Stimulated activated naive CD8-positive, alpha-beta T cell treated with anti-CD3 and anti-CD28 coated beads, Interleukin-15, amount 100 ng/mL, for 72 hours (primary cell): ENCODE data around the gene PTPRB.
A peak's percentile ranks its signal among the peaks of the same experiment; 100 is the strongest.

Experiments used
- ATAC-seq: fragments of 150-1000 bp; cut with Tn5 transposase; 2 replicates; pipeline ENCODE4 v1.10.0; 2021; ENCODE audit warnings: mild to moderate bottlenecking, moderate library complexity
- DNase-seq, 2 donors: peaks; one replicate each; pipeline ENCODE4 v3.0.0; 2021 to 2022
- H3K27ac Mint-ChIP-seq, 2 donors: one replicate each; pipeline ENCODE4 v1.8.0; 2022; ENCODE audit warnings: mild to moderate bottlenecking in 2 of 2, mixed read lengths in 2 of 2, moderate library complexity in 2 of 2
- H3K27me3 Mint-ChIP-seq: one replicate; pipeline ENCODE4 v1.8.0; 2022; ENCODE audit warnings: mixed read lengths
- H3K4me1 Mint-ChIP-seq: one replicate; pipeline ENCODE4 v1.8.0; 2022; ENCODE audit warnings: mild to moderate bottlenecking, mixed read lengths
- H3K4me3 Mint-ChIP-seq, 2 donors: one replicate each; pipeline ENCODE4 v1.8.0; 2022; ENCODE audit warnings: mild to moderate bottlenecking in 2 of 2, mixed read lengths in 2 of 2, moderate library complexity in 1 of 2
- H3K9me3 Mint-ChIP-seq, 2 donors: one replicate each; pipeline ENCODE4 v1.8.0; 2022; ENCODE audit warnings: mixed read lengths in 2 of 2

PTPRB gene

GRCh38 chr12:70652451-70652850 is 15.2 kb upstream of the PTPRB start:
- H3K4me3 Mint-ChIP-seq = no peak overlapping the region
- no peaks in the 10 kb centered on the region for H3K9me3 Mint-ChIP-seq
- H3K4me1 Mint-ChIP-seq = no peaks in the 10 kb centered on the region
- ATAC-seq (no peak), DNase-seq (no peak)
- no peak overlapping the region for H3K27ac Mint-ChIP-seq
- no peaks in the 10 kb centered on the region for H3K27me3 Mint-ChIP-seq

DNA sequence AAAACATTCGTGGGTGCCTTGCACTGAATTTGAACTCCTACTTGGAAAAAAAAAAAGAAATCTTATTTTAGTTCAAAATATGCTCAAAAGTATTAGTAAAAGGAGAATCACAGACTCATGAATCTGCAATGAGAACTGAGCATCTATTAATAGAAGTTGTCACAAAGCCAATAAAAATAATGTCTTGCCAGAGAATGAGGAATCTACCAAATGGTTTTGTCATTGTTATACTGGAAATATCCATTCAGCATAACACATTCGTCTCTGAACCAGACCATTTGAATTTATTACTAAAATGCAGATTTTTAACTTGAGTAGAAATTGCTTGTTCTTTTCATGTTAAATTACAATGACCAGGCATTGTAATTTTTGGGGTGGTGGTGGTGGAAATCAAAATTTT is 11.6 kb upstream of the PTPRB start:
- H3K9me3 Mint-ChIP-seq = no peaks in the 10 kb centered on the region
- no peak overlapping the region for H3K4me3 Mint-ChIP-seq
- no peak for DNase-seq
- ATAC-seq = no peak
- H3K27ac Mint-ChIP-seq = no peak overlapping the region
- H3K4me1 Mint-ChIP-seq = no peaks in the 10 kb centered on the region
- peaks cover 4% of the 10 kb centered on the region for H3K27me3 Mint-ChIP-seq

- no peak overlapping the region for H3K27ac Mint-ChIP-seq
- no peaks in the 10 kb centered on the region for H3K9me3 Mint-ChIP-seq
- H3K4me3 Mint-ChIP-seq = no peak overlapping the region
- DNase-seq = no peak
- no peak for ATAC-seq
- H3K27me3 Mint-ChIP-seq = peaks cover 10% of the 10 kb centered on the region
- no peaks in the 10 kb centered on the region for H3K4me1 Mint-ChIP-seq
Observed at GRCh38 chr12:70648191-70648590, 11.0 kb upstream of the PTPRB start.

GRCh38 chr12:70646850-70647249 is 9.6 kb upstream of the PTPRB start:
- DNase-seq (no peak), ATAC-seq (no peak)
- Mint-ChIP-seq H3K4me1 (no peaks in the 10 kb centered on the region), H3K27ac (no peak overlapping the region), H3K4me3 (no peak overlapping the region), H3K9me3 (no peaks in the 10 kb centered on the region), H3K27me3 (peaks cover 16% of the 10 kb centered on the region)

GRCh38 chr12:70645494-70646317 is 8.5 kb upstream of the PTPRB start:
- Mint-ChIP-seq H3K9me3 (no peaks in the 10 kb centered on the region), H3K4me1 (no peaks in the 10 kb centered on the region), H3K27me3 (peaks cover 16% of the 10 kb centered on the region), H3K27ac (no peak overlapping the region), H3K4me3 (peak overlapping the region in 1 of 2 donors; percentile 13)
- peak; percentile 77 for ATAC-seq
- DNase-seq = no peak

GRCh38 chr12:70644861-70645260 is 7.6 kb upstream of the PTPRB start:
- Mint-ChIP-seq H3K4me3 (no peak overlapping the region), H3K27me3 (peaks cover 16% of the 10 kb centered on the region), H3K4me1 (no peaks in the 10 kb centered on the region), H3K27ac (no peak overlapping the region), H3K9me3 (no peaks in the 10 kb centered on the region)
- no peak for DNase-seq
- no peak for ATAC-seq

DNA sequence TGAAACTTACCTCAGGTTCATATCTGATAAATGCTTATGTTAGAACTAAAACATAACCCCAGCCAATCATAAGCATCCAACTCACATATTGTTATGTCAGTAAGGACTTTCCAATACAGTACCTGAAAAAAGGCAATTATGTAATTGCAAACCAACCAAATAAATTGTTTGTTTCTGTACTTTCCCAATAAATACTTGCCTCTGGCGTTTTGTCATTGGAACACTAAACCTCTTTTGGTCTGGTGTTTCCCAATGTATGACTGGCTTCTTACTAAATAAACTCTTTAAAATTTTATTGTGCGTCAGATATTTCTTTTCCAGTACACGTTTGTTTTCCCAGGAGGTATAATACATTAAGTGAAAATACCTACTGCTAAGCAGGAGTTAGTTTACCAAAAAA is 6.7 kb upstream of the PTPRB start:
- H3K27me3 Mint-ChIP-seq = peaks cover 16% of the 10 kb centered on the region
- DNase-seq = no peak
- no peak for ATAC-seq
- no peak overlapping the region for H3K4me3 Mint-ChIP-seq
- no peaks in the 10 kb centered on the region for H3K9me3 Mint-ChIP-seq
- no peaks in the 10 kb centered on the region for H3K4me1 Mint-ChIP-seq
- H3K27ac Mint-ChIP-seq = no peak overlapping the region

GRCh38 chr12:70641691-70642090 is 4.5 kb upstream of the PTPRB start:
- ATAC-seq (no peak), DNase-seq (no peak)
- H3K27me3 Mint-ChIP-seq = peaks cover 16% of the 10 kb centered on the region
- H3K9me3 Mint-ChIP-seq = no peaks in the 10 kb centered on the region
- no peak overlapping the region for H3K27ac Mint-ChIP-seq
- no peak overlapping the region for H3K4me3 Mint-ChIP-seq
- no peaks in the 10 kb centered on the region for H3K4me1 Mint-ChIP-seq

DNA sequence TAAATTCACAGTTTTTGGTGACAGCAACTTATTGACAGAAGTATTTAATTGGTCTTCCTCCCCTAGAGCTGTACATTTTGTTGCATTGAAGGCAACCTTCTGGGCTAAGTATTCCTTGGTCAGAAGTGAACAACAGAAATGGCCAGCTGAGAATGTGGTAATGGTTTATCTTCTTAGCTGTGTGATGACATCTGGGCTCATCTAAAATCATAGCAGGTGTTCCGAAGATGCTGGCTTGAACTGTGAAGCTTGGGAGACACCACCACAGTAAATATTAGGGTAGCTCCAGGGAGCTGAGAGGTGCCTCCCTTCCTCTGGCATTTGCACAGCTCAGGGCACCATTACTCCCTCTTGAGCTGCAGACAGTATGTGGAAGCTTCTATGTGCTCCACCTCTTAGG is 3.7 kb upstream of the PTPRB start:
- H3K27ac Mint-ChIP-seq = no peak overlapping the region
- H3K27me3 Mint-ChIP-seq = peaks cover 16% of the 10 kb centered on the region
- ATAC-seq = no peak
- no peak for DNase-seq
- no peak overlapping the region for H3K4me3 Mint-ChIP-seq
- H3K9me3 Mint-ChIP-seq = no peaks in the 10 kb centered on the region
- no peaks in the 10 kb centered on the region for H3K4me1 Mint-ChIP-seq

- no peak for DNase-seq
- no peak overlapping the region for H3K4me3 Mint-ChIP-seq
- H3K4me1 Mint-ChIP-seq = no peaks in the 10 kb centered on the region
- no peaks in the 10 kb centered on the region for H3K9me3 Mint-ChIP-seq
- ATAC-seq = no peak
- peaks cover 21% of the 10 kb centered on the region for H3K27me3 Mint-ChIP-seq
- H3K27ac Mint-ChIP-seq = no peak overlapping the region
Observed at GRCh38 chr12:70639535-70639934, 2.3 kb upstream of the PTPRB start.

DNA sequence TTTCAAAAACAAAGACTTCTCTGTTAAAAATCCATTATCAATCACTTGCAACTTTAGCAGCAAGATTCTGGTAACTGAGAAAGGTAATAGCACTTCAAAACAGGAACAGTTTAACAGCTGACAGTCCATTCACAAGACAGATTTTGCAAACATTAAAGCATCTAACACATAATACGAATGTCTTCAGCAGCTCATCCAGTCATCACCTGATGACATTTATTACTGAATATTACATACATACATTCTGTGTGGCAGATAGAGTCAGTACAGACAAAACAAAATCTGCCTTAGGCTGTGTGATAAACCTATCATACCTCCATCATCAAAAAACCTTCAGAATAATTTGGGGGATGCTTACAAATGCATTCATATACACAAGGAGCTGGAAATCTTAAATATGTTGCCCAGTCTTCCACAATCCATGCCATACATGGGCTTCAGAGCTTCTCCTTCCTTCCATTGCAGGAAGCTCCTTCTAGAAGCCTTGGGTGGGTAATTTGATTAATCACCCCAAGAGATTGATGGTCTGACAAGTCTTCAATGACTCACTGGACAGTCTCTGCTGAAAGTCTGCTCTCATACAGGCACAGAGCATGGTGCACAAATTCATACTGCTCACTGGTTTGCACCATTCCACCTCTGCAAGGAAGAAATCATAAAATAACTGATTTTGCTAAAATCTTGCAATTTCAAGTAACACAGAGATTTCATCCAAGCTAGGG is 1.6 kb upstream of the PTPRB start:
- no peaks in the 10 kb centered on the region for H3K4me1 Mint-ChIP-seq
- no peak overlapping the region for H3K27ac Mint-ChIP-seq
- no peak overlapping the region for H3K4me3 Mint-ChIP-seq
- no peaks in the 10 kb centered on the region for H3K9me3 Mint-ChIP-seq
- no peak for DNase-seq
- no peak for ATAC-seq
- peaks cover 16% of the 10 kb centered on the region for H3K27me3 Mint-ChIP-seq

GRCh38 chr12:70635755-70636154 is 1.5 kb downstream of the PTPRB start:
- DNase-seq (no peak), ATAC-seq (no peak)
- H3K27me3 Mint-ChIP-seq = peaks cover 5% of the 10 kb centered on the region
- no peak overlapping the region for H3K27ac Mint-ChIP-seq
- H3K9me3 Mint-ChIP-seq = no peaks in the 10 kb centered on the region
- H3K4me3 Mint-ChIP-seq = no peak overlapping the region
- H3K4me1 Mint-ChIP-seq = no peaks in the 10 kb centered on the region

- Mint-ChIP-seq H3K4me1 (no peaks in the 10 kb centered on the region), H3K27ac (no peak overlapping the region), H3K27me3 (peaks cover 7% of the 10 kb centered on the region), H3K9me3 (no peaks in the 10 kb centered on the region), H3K4me3 (no peak overlapping the region)
- DNase-seq (no peak), ATAC-seq (no peak)
Observed at GRCh38 chr12:70628701-70629480, 8.3 kb downstream of the PTPRB start.

GRCh38 chr12:70627677-70628076 is 9.6 kb downstream of the PTPRB start:
- no peak overlapping the region for H3K4me3 Mint-ChIP-seq
- ATAC-seq (no peak), DNase-seq (no peak)
- peaks cover 7% of the 10 kb centered on the region for H3K27me3 Mint-ChIP-seq
- no peaks in the 10 kb centered on the region for H3K4me1 Mint-ChIP-seq
- H3K27ac Mint-ChIP-seq = no peak overlapping the region
- H3K9me3 Mint-ChIP-seq = no peaks in the 10 kb centered on the region

- ATAC-seq = no peak
- Mint-ChIP-seq H3K27me3 (peaks cover 7% of the 10 kb centered on the region), H3K9me3 (no peaks in the 10 kb centered on the region), H3K27ac (no peak overlapping the region), H3K4me3 (no peak overlapping the region), H3K4me1 (no peaks in the 10 kb centered on the region)
- DNase-seq = no peak
Observed at GRCh38 chr12:70626180-70626579, 11.0 kb downstream of the PTPRB start.
